Neural cell (in vitro differentiated cells): ENCODE data around the gene HNRNPR. TPM values are rescaled to one million over a fixed set of nuclear protein-coding genes. Genes with fewer than 3 reads are reported as not detected.

Experiments used
- H2AFZ ChIP-seq: fragments of 200-600, 300-800 bp; sonication (generic), shearing (Covaris generic); 2 replicates; pipeline ENCODE4 v1.6.0; 2014; ENCODE audit warnings: low read depth, mild to moderate bottlenecking, antibody characterized with exemption, low read length, moderate library complexity
- H3F3A ChIP-seq: fragments of 200-600 bp; shearing (Covaris generic); 2 replicates; pipeline ENCODE4 v1.6.1; 2016; ENCODE audit warnings: mild to moderate bottlenecking, moderate library complexity, mixed read lengths, antibody characterized with exemption, low read length; ENCODE audit not compliant: insufficient read depth, poor library complexity, severe bottlenecking
- H3K27ac ChIP-seq: fragments of 200-600, 300-800 bp; sonication (generic), shearing (Covaris generic); 2 replicates; pipeline ENCODE4 v1.5.1; 2014; ENCODE audit warnings: mild to moderate bottlenecking, low read length, moderate library complexity
- H3K27me3 ChIP-seq: fragments of 300-800, 200-600 bp; sonication (generic), shearing (Covaris generic); 2 replicates; pipeline ENCODE4 v1.6.0; 2014; ENCODE audit warnings: mild to moderate bottlenecking, low read depth, low read length, moderate library complexity; ENCODE audit not compliant: insufficient read depth
- H3K36me3 ChIP-seq: fragments of 300-800, 200-600 bp; sonication (generic), shearing (Covaris generic); 2 replicates; pipeline ENCODE4 v1.5.1; 2014; ENCODE audit warnings: mild to moderate bottlenecking, antibody characterized with exemption, low read length, moderate library complexity; ENCODE audit not compliant: insufficient read depth
- H3K4me2 ChIP-seq: fragments of 300-800, 200-600 bp; sonication (generic), shearing (Covaris generic); 2 replicates; pipeline ENCODE4 v1.6.0; 2014; ENCODE audit warnings: mild to moderate bottlenecking, low read length
- H3K4me3 ChIP-seq: fragments of 300-800, 200-600 bp; sonication (generic), shearing (Covaris generic); 2 replicates; pipeline ENCODE4 v1.5.1; 2014; ENCODE audit warnings: mild to moderate bottlenecking, low read length, moderate library complexity
- H3K79me2 ChIP-seq: fragments of 200-600 bp; shearing (Covaris generic); replicated peaks from 2 replicates; pipeline ENCODE4 v1.6.0; 2014; ENCODE audit warnings: mild to moderate bottlenecking, low read length, moderate library complexity; ENCODE audit not compliant: insufficient read depth
- H3K9ac ChIP-seq: fragments of 300-800, 200-600 bp; sonication (generic), shearing (Covaris generic); 2 replicates; pipeline ENCODE4 v1.6.1; 2016; ENCODE audit warnings: mild to moderate bottlenecking, low read length, mixed read lengths
- H3K9me2 ChIP-seq: fragments of 200-600 bp; shearing (Covaris generic); 2 replicates; pipeline ENCODE4 v1.6.1; 2016; ENCODE audit warnings: mild to moderate bottlenecking, low read length, mixed read lengths; ENCODE audit not compliant: insufficient read depth
- H3K9me3 ChIP-seq: fragments of 200-600, 300-800 bp; sonication (generic), shearing (Covaris generic); 2 replicates; pipeline ENCODE4 v1.6.1; 2016; ENCODE audit warnings: mild to moderate bottlenecking, mixed run types, low read length, moderate library complexity, mixed read lengths
- H4K20me1 ChIP-seq: fragments of 200-600 bp; shearing (Covaris generic); 2 replicates; pipeline ENCODE4 v1.6.1; 2016; ENCODE audit warnings: mild to moderate bottlenecking, mixed run types; ENCODE audit not compliant: insufficient read depth
- EP300 ChIP-seq: fragments of 450-650 bp; conservative IDR thresholded peaks from 2 replicates; pipeline ENCODE4 v1.6.1; 2014; ENCODE audit warnings: antibody characterized with exemption, mild to moderate bottlenecking, moderate library complexity; ENCODE audit not compliant: poor library complexity, severe bottlenecking
- EZH2 ChIP-seq: fragments of 200-600, 300-800 bp; shearing (Covaris generic), sonication (generic); IDR thresholded peaks from 2 replicates; pipeline ENCODE4 v1.6.1; 2014; ENCODE audit warnings: antibody characterized with exemption, low read length, borderline replicate concordance, mild to moderate bottlenecking; ENCODE audit not compliant: insufficient read depth, poor library complexity, severe bottlenecking
- MXI1 ChIP-seq: fragments of 450-650 bp; conservative IDR thresholded peaks from 2 replicates; pipeline ENCODE4 v1.6.1; 2014; ENCODE audit warnings: antibody characterized with exemption, mild to moderate bottlenecking; ENCODE audit not compliant: poor library complexity, severe bottlenecking
- POLR2AphosphoS5 ChIP-seq: IDR thresholded peaks from 2 replicates; pipeline ENCODE4 v1.6.1; 2012
- RAD21 ChIP-seq: fragments of 450-650 bp; conservative IDR thresholded peaks from 2 replicates; pipeline ENCODE4 v1.6.1; 2014; ENCODE audit warnings: antibody characterized with exemption, mild to moderate bottlenecking, moderate library complexity
- SMC3 ChIP-seq: fragments of 450-650 bp; conservative IDR thresholded peaks from 2 replicates; pipeline ENCODE4 v1.6.1; 2014; ENCODE audit warnings: antibody characterized with exemption, mild to moderate bottlenecking, moderate library complexity; ENCODE audit not compliant: poor library complexity
- TAF1 ChIP-seq: IDR thresholded peaks from 2 replicates; pipeline ENCODE4 v1.6.1; 2012; ENCODE audit warnings: low read depth
- polyA plus RNA-seq: library from polyadenylated mRNA; depleted of rRNA; stranded (reverse); fragments of >200 nt; gene quantifications from 2 replicates; pipeline ENCODE4 v1.2.3, GENCODE V29; 2014
- TF ChIP-seq, protein P1 (sequence below): fragments of 450-650 bp; IDR thresholded peaks from 2 replicates; pipeline ENCODE4 v1.5.1; 2014; ENCODE audit warnings: antibody characterized with exemption, mild to moderate bottlenecking, moderate library complexity; ENCODE audit not compliant: poor library complexity, severe bottlenecking
- TF ChIP-seq, protein P2 (sequence below): IDR thresholded peaks from 2 replicates; pipeline ENCODE4 v1.6.1; 2012; ENCODE audit warnings: borderline replicate concordance

Gene HNRNPR
- polyA plus RNA-seq, 1 donor from 2014 or later = 345 TPM

DNA sequence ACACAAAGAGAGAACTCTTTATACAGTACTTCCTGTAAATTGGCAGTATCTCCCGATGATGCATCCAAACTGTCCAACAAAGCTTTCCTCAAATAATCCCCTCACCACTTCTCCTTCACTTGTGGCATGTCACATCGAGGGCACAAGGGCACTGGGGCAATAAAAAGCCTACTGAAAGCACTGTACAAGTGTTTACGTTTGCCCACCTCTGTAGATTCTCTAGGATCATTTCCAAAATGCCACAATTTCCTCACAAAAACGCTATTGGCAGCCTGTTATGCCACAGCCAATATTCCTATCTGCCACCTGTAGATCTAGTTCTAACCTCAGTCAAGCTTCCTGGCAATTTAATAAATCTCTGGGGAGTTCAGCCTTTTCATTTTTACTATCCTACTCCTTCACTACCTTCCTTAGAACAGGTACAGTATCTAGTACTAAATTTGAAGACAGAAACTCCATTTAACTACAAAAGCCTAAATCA, 39.9 kb downstream of the HNRNPR start:
- Histone ChIP-seq H3K27ac (no peak overlapping the region), H3K4me2 (no peak overlapping the region), H3K4me3 (no peak overlapping the region), H3F3A (no peaks in the 10 kb centered on the region), H3K27me3 (no peaks in the 10 kb centered on the region), H3K9me3 (no peaks in the 10 kb centered on the region), H4K20me1 (no peaks in the 10 kb centered on the region), H3K9me2 (no peaks in the 10 kb centered on the region), H3K9ac (no peak overlapping the region), H3K79me2 (peaks cover 9% of the 10 kb centered on the region), H3K36me3 (peaks cover 7% of the 10 kb centered on the region), H2AFZ (no peak overlapping the region)
- TF ChIP-seq MXI1 = no peak
- no peak for TF ChIP-seq EZH2
- no peak for TF ChIP-seq EP300
- TF ChIP-seq, protein P1, sequence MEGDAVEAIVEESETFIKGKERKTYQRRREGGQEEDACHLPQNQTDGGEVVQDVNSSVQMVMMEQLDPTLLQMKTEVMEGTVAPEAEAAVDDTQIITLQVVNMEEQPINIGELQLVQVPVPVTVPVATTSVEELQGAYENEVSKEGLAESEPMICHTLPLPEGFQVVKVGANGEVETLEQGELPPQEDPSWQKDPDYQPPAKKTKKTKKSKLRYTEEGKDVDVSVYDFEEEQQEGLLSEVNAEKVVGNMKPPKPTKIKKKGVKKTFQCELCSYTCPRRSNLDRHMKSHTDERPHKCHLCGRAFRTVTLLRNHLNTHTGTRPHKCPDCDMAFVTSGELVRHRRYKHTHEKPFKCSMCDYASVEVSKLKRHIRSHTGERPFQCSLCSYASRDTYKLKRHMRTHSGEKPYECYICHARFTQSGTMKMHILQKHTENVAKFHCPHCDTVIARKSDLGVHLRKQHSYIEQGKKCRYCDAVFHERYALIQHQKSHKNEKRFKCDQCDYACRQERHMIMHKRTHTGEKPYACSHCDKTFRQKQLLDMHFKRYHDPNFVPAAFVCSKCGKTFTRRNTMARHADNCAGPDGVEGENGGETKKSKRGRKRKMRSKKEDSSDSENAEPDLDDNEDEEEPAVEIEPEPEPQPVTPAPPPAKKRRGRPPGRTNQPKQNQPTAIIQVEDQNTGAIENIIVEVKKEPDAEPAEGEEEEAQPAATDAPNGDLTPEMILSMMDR = no peak
- TF ChIP-seq, protein P2, sequence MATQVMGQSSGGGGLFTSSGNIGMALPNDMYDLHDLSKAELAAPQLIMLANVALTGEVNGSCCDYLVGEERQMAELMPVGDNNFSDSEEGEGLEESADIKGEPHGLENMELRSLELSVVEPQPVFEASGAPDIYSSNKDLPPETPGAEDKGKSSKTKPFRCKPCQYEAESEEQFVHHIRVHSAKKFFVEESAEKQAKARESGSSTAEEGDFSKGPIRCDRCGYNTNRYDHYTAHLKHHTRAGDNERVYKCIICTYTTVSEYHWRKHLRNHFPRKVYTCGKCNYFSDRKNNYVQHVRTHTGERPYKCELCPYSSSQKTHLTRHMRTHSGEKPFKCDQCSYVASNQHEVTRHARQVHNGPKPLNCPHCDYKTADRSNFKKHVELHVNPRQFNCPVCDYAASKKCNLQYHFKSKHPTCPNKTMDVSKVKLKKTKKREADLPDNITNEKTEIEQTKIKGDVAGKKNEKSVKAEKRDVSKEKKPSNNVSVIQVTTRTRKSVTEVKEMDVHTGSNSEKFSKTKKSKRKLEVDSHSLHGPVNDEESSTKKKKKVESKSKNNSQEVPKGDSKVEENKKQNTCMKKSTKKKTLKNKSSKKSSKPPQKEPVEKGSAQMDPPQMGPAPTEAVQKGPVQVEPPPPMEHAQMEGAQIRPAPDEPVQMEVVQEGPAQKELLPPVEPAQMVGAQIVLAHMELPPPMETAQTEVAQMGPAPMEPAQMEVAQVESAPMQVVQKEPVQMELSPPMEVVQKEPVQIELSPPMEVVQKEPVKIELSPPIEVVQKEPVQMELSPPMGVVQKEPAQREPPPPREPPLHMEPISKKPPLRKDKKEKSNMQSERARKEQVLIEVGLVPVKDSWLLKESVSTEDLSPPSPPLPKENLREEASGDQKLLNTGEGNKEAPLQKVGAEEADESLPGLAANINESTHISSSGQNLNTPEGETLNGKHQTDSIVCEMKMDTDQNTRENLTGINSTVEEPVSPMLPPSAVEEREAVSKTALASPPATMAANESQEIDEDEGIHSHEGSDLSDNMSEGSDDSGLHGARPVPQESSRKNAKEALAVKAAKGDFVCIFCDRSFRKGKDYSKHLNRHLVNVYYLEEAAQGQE = no peak
- TF ChIP-seq POLR2AphosphoS5 = no peak

DNA sequence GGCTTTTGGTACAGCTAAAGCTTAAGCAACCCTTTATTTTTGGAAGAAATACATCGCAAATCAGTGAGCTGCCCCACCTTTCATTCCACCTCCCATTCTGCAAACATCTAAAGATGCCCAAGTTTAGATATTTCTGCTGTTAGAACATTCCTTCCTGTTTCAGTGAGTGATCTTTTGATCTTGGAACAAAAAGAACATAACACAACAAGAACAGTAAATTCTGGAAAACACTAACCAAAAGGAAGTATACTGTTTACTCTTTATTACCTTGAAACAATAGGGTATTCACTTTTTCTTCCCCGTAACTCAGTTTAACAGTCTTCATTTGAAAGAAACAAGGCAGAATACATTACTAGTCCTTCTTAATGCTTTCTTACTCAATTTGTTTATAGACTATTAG, 40.6 kb downstream of the HNRNPR start:
- peaks cover 13% of the 10 kb centered on the region for H3K36me3 ChIP-seq
- peaks cover 9% of the 10 kb centered on the region for H3K79me2 ChIP-seq

More for the DNA sequence above, 40.6 kb downstream of the HNRNPR start:
- Histone ChIP-seq H2AFZ (no peak overlapping the region), H4K20me1 (no peaks in the 10 kb centered on the region), H3K9ac (no peak overlapping the region), H3K27ac (no peak overlapping the region), H3K9me2 (no peaks in the 10 kb centered on the region), H3K27me3 (no peaks in the 10 kb centered on the region), H3K4me3 (no peak overlapping the region), H3F3A (no peaks in the 10 kb centered on the region), H3K4me2 (no peak overlapping the region), H3K9me3 (no peaks in the 10 kb centered on the region)
- TF ChIP-seq EZH2 = no peak
- TF ChIP-seq POLR2AphosphoS5 = no peak
- TF ChIP-seq SMC3 = no peak
- no peak for TF ChIP-seq TAF1
- TF ChIP-seq, protein P1 = no peak
- TF ChIP-seq MXI1 = no peak
- TF ChIP-seq RAD21 = no peak
- TF ChIP-seq, protein P2 = no peak
- no peak for TF ChIP-seq EP300
